ENCODE data around the gene MAB21L4. TPM values are rescaled to one million over a fixed set of nuclear protein-coding genes. Genes with fewer than 3 reads are reported as not detected.

MAB21L4 gene
- total and polyA plus RNA-seq, 10 donors = 0.04 to 0.70 (median 0.23) TPM; not detected in 6

GRCh38 chr2:240917684-240918257 lies 21.8 kb upstream of the MAB21L4 start:
- 68 to 94% (median 78%) methylated on average over 4 to 10 of the region's 10 CpGs for WGBS, 5 donors
- intact Hi-C loops (cut with DNase I; ENCODE audit: low total_unique reads) = no loop called here
- H3K9me3 ChIP-seq = no peaks in the 10 kb centered on the region
- TF ChIP-seq CTCF (IDR thresholded peaks at IDR 0.05 in 8 of 11, conservative IDR thresholded peaks at IDR 0.05 in 3 of 11) (no peak), POLR2AphosphoS5 (IDR thresholded peaks at IDR 0.05) (peak in 2 of 3 donors; percentile 5 to 37)
- no peak for DNase-seq
- H3K4me3 ChIP-seq = no peak overlapping the region
- peak overlapping the region in 6 of 8 donors; percentile 36 to 83 (median 66) for H3K27ac ChIP-seq
- H3K36me3 ChIP-seq = no peaks in the 10 kb centered on the region
- H3K4me1 ChIP-seq = peaks cover 22 to 55% (median 45%) of the 10 kb centered on the region in 6 donors
- H3K27me3 ChIP-seq (replicated peaks in 1 of 7) = peaks cover 0 to 47% (median 11%) of the 10 kb centered on the region in 7 donors

- peak overlapping the region in 1 of 8 donors; percentile 33 for H3K4me3 ChIP-seq
- peak; percentile 75 for DNase-seq
- H3K4me1 ChIP-seq = peaks cover 22 to 59% (median 48%) of the 10 kb centered on the region in 6 donors
- TF ChIP-seq POLR2A (IDR thresholded peaks at IDR 0.05) = no peak
- TF ChIP-seq POLR2AphosphoS5 (IDR thresholded peaks at IDR 0.05) = peak in 1 of 3 donors; percentile 8
- WGBS, 5 donors = 77 to 85% (median 82%) methylated on average over 7 to 20 of the region's 20 CpGs
- peak overlapping the region in 7 of 8 donors; percentile 36 to 83 (median 64) for H3K27ac ChIP-seq
- no peaks in the 10 kb centered on the region for H3K9me3 ChIP-seq
- peaks cover 0 to 53% (median 11%) of the 10 kb centered on the region in 7 donors for H3K27me3 ChIP-seq (replicated peaks in 1 of 7)
- H3K36me3 ChIP-seq = no peaks in the 10 kb centered on the region
- intact Hi-C loops (cut with DNase I; ENCODE audit: low total_unique reads) = no loop called here
Observed at GRCh38 chr2:240917009-240917683, 21.2 kb upstream of the MAB21L4 start.

- no peaks in the 10 kb centered on the region for H3K9me3 ChIP-seq
- peaks cover 22 to 64% (median 50%) of the 10 kb centered on the region in 6 donors for H3K4me1 ChIP-seq
- no peaks in the 10 kb centered on the region for H3K36me3 ChIP-seq
- peak overlapping the region in 1 of 8 donors; percentile 33 for H3K4me3 ChIP-seq
- TF ChIP-seq POLR2AphosphoS5 (IDR thresholded peaks at IDR 0.05) (peak; percentile 54 to 85 (median 82)), CTCF (IDR thresholded peaks at IDR 0.05 in 8 of 11, conservative IDR thresholded peaks at IDR 0.05 in 3 of 11) (no peak), POLR2A (IDR thresholded peaks at IDR 0.05) (no peak)
- peak overlapping the region in 7 of 8 donors; percentile 36 to 83 (median 64) for H3K27ac ChIP-seq
- intact Hi-C loops (cut with DNase I; ENCODE audit: low total_unique reads) = no loop called here
- peak; percentile 85 for DNase-seq
- H3K27me3 ChIP-seq (replicated peaks in 1 of 7) = peaks cover 0 to 56% (median 11%) of the 10 kb centered on the region in 7 donors
- WGBS, 5 donors = 4 to 28% (median 10%) methylated on average over 10 to 24 of the region's 24 CpGs
Observed at GRCh38 chr2:240916571-240917008, 20.6 kb upstream of the MAB21L4 start.

- peak; percentile 82 for DNase-seq
- intact Hi-C loops (cut with DNase I; ENCODE audit: low total_unique reads) = no loop called here
Observed at GRCh38 chr2:240915526-240916341, 19.8 kb upstream of the MAB21L4 start.

More at GRCh38 chr2:240915526-240916341, 19.8 kb upstream of the MAB21L4 start:
- Histone ChIP-seq H3K27me3 (replicated peaks in 1 of 7) (peaks cover 0 to 63% (median 11%) of the 10 kb centered on the region in 7 donors), H3K4me3 (peak overlapping the region in 1 of 8 donors; percentile 33), H3K9me3 (no peaks in the 10 kb centered on the region), H3K4me1 (peaks cover 22 to 64% (median 50%) of the 10 kb centered on the region in 6 donors), H3K36me3 (no peaks in the 10 kb centered on the region), H3K27ac (peak overlapping the region in 7 of 8 donors; percentile 32 to 83 (median 64))
- WGBS, 5 donors = 7 to 20% (median 17%) methylated on average over 25 to 34 of the region's 34 CpGs
- TF ChIP-seq POLR2AphosphoS5 (IDR thresholded peaks at IDR 0.05) (peak in 2 of 3 donors; percentile 31 to 34), CTCF (IDR thresholded peaks at IDR 0.05 in 8 of 11, conservative IDR thresholded peaks at IDR 0.05 in 3 of 11) (no peak)
